ENCODE data around the gene AGK. TPM values are rescaled to one million over a fixed set of nuclear protein-coding genes. Genes with fewer than 3 reads are reported as not detected.

AGK gene
- total and polyA plus RNA-seq, 2 donors (not counting 1 experiment from before 2014, with no cell fraction given), result 12.8 to 26.1 TPM

GRCh38 chr7:141610671-141611070 lies 59.5 kb downstream of the AGK start:
- Histone ChIP-seq H3K4me3 (ENCODE audit: control extremely low read depth in 1 of 5, extremely low read depth in 1 of 5, insufficient read depth in 1 of 5, low read depth in 2 of 5, low read length in 4 of 5) (no peak overlapping the region), H3K9ac (ENCODE audit: low read length) (no peak overlapping the region), H4K20me1 (ENCODE audit: control insufficient read depth, insufficient read depth, low read length, poor library complexity, severe bottlenecking) (no peaks in the 10 kb centered on the region), H3K27me3 (replicated peaks in 1 of 4; ENCODE audit: control extremely low read depth in 1 of 4, control insufficient read depth in 3 of 4, insufficient read depth in 4 of 4, low read length in 3 of 4) (no peaks in the 10 kb centered on the region), H3K27ac (ENCODE audit: low read length in 2 of 2) (no peak overlapping the region), H3K79me2 (ENCODE audit: control insufficient read depth, insufficient read depth, low read length) (no peaks in the 10 kb centered on the region), H2AFZ (ENCODE audit: insufficient read depth, low read depth, low read length, poor library complexity, severe bottlenecking) (no peak overlapping the region), H3K36me3 (replicated peaks in 1 of 2; ENCODE audit: control extremely low read depth in 1 of 2, control insufficient read depth in 1 of 2, extremely low read depth in 1 of 2, insufficient read depth in 2 of 2, low read length in 1 of 2) (peaks cover 1 to 21% of the 10 kb centered on the region in 2 experiments), H3K4me2 (replicated peaks; ENCODE audit: low read depth, low read length, poor library complexity, severe bottlenecking) (no peak overlapping the region), H3K9me3 (ENCODE audit: control extremely low read depth in 1 of 3, control insufficient read depth in 2 of 3, insufficient read depth in 1 of 3, low read length in 2 of 3) (no peaks in the 10 kb centered on the region), H3K4me1 (ENCODE audit: control insufficient read depth in 2 of 2, insufficient read depth in 2 of 2, low read length in 2 of 2) (no peaks in the 10 kb centered on the region)
- H3K9me3 Mint-ChIP-seq (ENCODE audit: insufficient read depth), result no peaks in the 10 kb centered on the region
- no peak overlapping the region for H3K27ac Mint-ChIP-seq
- ChIA-PET CTCF (interaction anchor here (0.6 kb wide), 1 partner anchor 176 kb away, joined by 3 read pairs; no protein-coding TSS in a partner anchor), POLR2A (no interaction called here)
- H3K4me1 Mint-ChIP-seq, result no peaks in the 10 kb centered on the region
- DNase-seq, result no peak
- ATAC-seq (ENCODE audit: low read depth), result no peak
- H3K27me3 Mint-ChIP-seq, result no peaks in the 10 kb centered on the region
- no peak for TF ChIP-seq EZH2 (IDR thresholded peaks at IDR 0.05; ENCODE audit: borderline replicate concordance, insufficient read depth, low read depth, low read length, poor library complexity, severe bottlenecking)
- TF ChIP-seq, protein P1, sequence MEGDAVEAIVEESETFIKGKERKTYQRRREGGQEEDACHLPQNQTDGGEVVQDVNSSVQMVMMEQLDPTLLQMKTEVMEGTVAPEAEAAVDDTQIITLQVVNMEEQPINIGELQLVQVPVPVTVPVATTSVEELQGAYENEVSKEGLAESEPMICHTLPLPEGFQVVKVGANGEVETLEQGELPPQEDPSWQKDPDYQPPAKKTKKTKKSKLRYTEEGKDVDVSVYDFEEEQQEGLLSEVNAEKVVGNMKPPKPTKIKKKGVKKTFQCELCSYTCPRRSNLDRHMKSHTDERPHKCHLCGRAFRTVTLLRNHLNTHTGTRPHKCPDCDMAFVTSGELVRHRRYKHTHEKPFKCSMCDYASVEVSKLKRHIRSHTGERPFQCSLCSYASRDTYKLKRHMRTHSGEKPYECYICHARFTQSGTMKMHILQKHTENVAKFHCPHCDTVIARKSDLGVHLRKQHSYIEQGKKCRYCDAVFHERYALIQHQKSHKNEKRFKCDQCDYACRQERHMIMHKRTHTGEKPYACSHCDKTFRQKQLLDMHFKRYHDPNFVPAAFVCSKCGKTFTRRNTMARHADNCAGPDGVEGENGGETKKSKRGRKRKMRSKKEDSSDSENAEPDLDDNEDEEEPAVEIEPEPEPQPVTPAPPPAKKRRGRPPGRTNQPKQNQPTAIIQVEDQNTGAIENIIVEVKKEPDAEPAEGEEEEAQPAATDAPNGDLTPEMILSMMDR (IDR thresholded peaks at IDR 0.05), result no peak
- intact Hi-C loops (cut with micrococcal nuclease), result no loop called here
- no CpG with 5 or more reads among the region's 1 CpG for whole genome bisulfite sequencing (ENCODE audit: insufficient coverage)
- H3K4me3 Mint-ChIP-seq, result no peak overlapping the region

DNA sequence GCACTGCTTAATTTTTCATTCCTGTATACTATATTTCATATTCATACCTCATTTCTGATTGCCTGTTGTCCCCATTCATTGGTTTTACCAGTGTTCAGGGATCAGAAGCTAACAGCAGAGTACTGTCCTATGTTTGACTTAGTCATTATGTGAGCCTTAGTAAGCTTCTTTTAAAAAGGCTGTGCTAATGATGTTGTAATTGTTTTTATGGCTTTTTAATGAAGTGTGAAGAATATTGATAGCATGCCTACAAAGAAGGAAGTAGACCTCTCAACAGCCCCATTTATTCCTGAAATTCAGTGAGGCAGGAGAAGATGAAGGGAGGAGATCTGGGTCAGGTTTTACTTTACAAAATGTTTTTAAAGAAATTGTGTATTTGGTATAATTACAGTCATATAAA lies 61.7 kb downstream of the AGK start:
- Histone ChIP-seq H3K27me3 (replicated peaks in 1 of 4; ENCODE audit: control extremely low read depth in 1 of 4, control insufficient read depth in 3 of 4, insufficient read depth in 4 of 4, low read length in 3 of 4) (no peaks in the 10 kb centered on the region), H3K4me3 (ENCODE audit: control extremely low read depth in 1 of 5, extremely low read depth in 1 of 5, insufficient read depth in 1 of 5, low read depth in 2 of 5, low read length in 4 of 5) (no peak overlapping the region), H3K27ac (ENCODE audit: low read length in 2 of 2) (no peak overlapping the region), H3K79me2 (ENCODE audit: control insufficient read depth, insufficient read depth, low read length) (no peaks in the 10 kb centered on the region), H2AFZ (ENCODE audit: insufficient read depth, low read depth, low read length, poor library complexity, severe bottlenecking) (no peak overlapping the region), H3K9ac (ENCODE audit: low read length) (no peak overlapping the region), H3K36me3 (replicated peaks in 1 of 2; ENCODE audit: control extremely low read depth in 1 of 2, control insufficient read depth in 1 of 2, extremely low read depth in 1 of 2, insufficient read depth in 2 of 2, low read length in 1 of 2) (peaks cover 1 to 21% of the 10 kb centered on the region in 2 experiments), H3K9me3 (ENCODE audit: control extremely low read depth in 1 of 3, control insufficient read depth in 2 of 3, insufficient read depth in 1 of 3, low read length in 2 of 3) (no peaks in the 10 kb centered on the region), H3K4me1 (ENCODE audit: control insufficient read depth in 2 of 2, insufficient read depth in 2 of 2, low read length in 2 of 2) (no peaks in the 10 kb centered on the region), H4K20me1 (ENCODE audit: control insufficient read depth, insufficient read depth, low read length, poor library complexity, severe bottlenecking) (no peaks in the 10 kb centered on the region), H3K4me2 (replicated peaks; ENCODE audit: low read depth, low read length, poor library complexity, severe bottlenecking) (no peak overlapping the region)
- no peaks in the 10 kb centered on the region for H3K9me3 Mint-ChIP-seq (ENCODE audit: insufficient read depth)
- DNase-seq, result no peak
- no peak for TF ChIP-seq EZH2 (IDR thresholded peaks at IDR 0.05; ENCODE audit: borderline replicate concordance, insufficient read depth, low read depth, low read length, poor library complexity, severe bottlenecking)
- TF ChIP-seq, protein P1 (IDR thresholded peaks at IDR 0.05), result no peak
- intact Hi-C loops (cut with micrococcal nuclease), result no loop called here
- no peak overlapping the region for H3K4me3 Mint-ChIP-seq
- H3K27me3 Mint-ChIP-seq, result no peaks in the 10 kb centered on the region
- no peak for ATAC-seq (ENCODE audit: low read depth)
- H3K4me1 Mint-ChIP-seq, result no peaks in the 10 kb centered on the region
- CTCF ChIA-PET, result no interaction called here
- H3K27ac Mint-ChIP-seq, result no peak overlapping the region
- POLR2A ChIA-PET, result no interaction called here
